H7 (cell line): ENCODE results near the gene CLDN9. TPM values are rescaled to one million over a fixed set of nuclear protein-coding genes. Genes with fewer than 3 reads are reported as not detected.
A peak's percentile ranks its signal among the peaks of the same experiment; 100 is the strongest.

Experiments
- DNase-seq: peaks from one replicate; pipeline ENCODE4 v3.0.0; 2012
- H3K27me3 ChIP-seq: 2 replicates; pipeline ENCODE4 v1.6.0; 2011; ENCODE audit warnings: mild to moderate bottlenecking, low read length; ENCODE audit not compliant: control insufficient read depth, insufficient read depth
- H3K36me3 ChIP-seq: replicated peaks from 2 replicates; pipeline ENCODE4 v1.5.1; 2011; ENCODE audit warnings: low read length; ENCODE audit not compliant: control insufficient read depth, insufficient read depth
- H3K4me3 ChIP-seq: 2 replicates; pipeline ENCODE4 v1.5.1; 2011; ENCODE audit warnings: low read depth, mild to moderate bottlenecking, control low read depth, low read length, moderate library complexity; ENCODE audit not compliant: insufficient read depth
- total RNA-seq: library from RNA; depleted of rRNA; stranded (reverse); fragments of >200 nt; shearing (Covaris generic); gene quantifications from 2 replicates; pipeline ENCODE4 v1.2.3, GENCODE V29; 2014

The CLDN9 gene
- total RNA-seq, 1 experiment from 2014 or later = 0.21 TPM

GRCh38 chr16:2981177-2981898 lies 31.4 kb upstream of the CLDN9 start:
- Histone ChIP-seq H3K4me3 (peak overlapping the region; percentile 94), H3K36me3 (peaks cover 12% of the 10 kb centered on the region), H3K27me3 (no peaks in the 10 kb centered on the region)
- DNase-seq = peak; percentile 86

- Histone ChIP-seq H3K4me3 (peak overlapping the region; percentile 4), H3K27me3 (no peaks in the 10 kb centered on the region), H3K36me3 (peaks cover 9% of the 10 kb centered on the region)
- peak; percentile 81 for DNase-seq
Measured at GRCh38 chr16:2981899-2982250, 30.8 kb upstream of the CLDN9 start.

- Histone ChIP-seq H3K36me3 (peaks cover 6% of the 10 kb centered on the region), H3K4me3 (no peak overlapping the region), H3K27me3 (no peaks in the 10 kb centered on the region)
- no peak for DNase-seq
Measured at GRCh38 chr16:2982402-2982801, 30.3 kb upstream of the CLDN9 start.

- Histone ChIP-seq H3K36me3 (peaks cover 1% of the 10 kb centered on the region; the same call in 1 of the 2 replicates), H3K4me3 (no peak overlapping the region), H3K27me3 (no peaks in the 10 kb centered on the region)
- peak; percentile 98 for DNase-seq
Measured at GRCh38 chr16:2983706-2984136, 29.0 kb upstream of the CLDN9 start.

- no peaks in the 10 kb centered on the region for H3K36me3 ChIP-seq
Measured at GRCh38 chr16:2985462-2985861, 27.3 kb upstream of the CLDN9 start.

GRCh38 chr16:2985893-2986355 lies 26.8 kb upstream of the CLDN9 start:
- no peak for DNase-seq
- H3K36me3 ChIP-seq = no peaks in the 10 kb centered on the region
- H3K4me3 ChIP-seq = no peak overlapping the region
- no peaks in the 10 kb centered on the region; the same call in 1 of the 2 replicates for H3K27me3 ChIP-seq

More at GRCh38 chr16:2985462-2985861, 27.3 kb upstream of the CLDN9 start:
- H3K27me3 ChIP-seq = no peaks in the 10 kb centered on the region; the same call in 1 of the 2 replicates
- no peak overlapping the region for H3K4me3 ChIP-seq
- no peak for DNase-seq

- H3K4me3 ChIP-seq = no peak overlapping the region
- no peaks in the 10 kb centered on the region; the same call in 1 of the 2 replicates for H3K27me3 ChIP-seq
- no peak for DNase-seq
- H3K36me3 ChIP-seq = no peaks in the 10 kb centered on the region
Measured at GRCh38 chr16:2986623-2987188, 26.0 kb upstream of the CLDN9 start.

- no peak overlapping the region for H3K4me3 ChIP-seq
Measured at GRCh38 chr16:2987286-2987685, 25.4 kb upstream of the CLDN9 start.

GRCh38 chr16:2987833-2988232 lies 24.9 kb upstream of the CLDN9 start:
- no peaks in the 10 kb centered on the region; the same call in 1 of the 2 replicates for H3K27me3 ChIP-seq
- DNase-seq = no peak
- no peak overlapping the region for H3K4me3 ChIP-seq
- H3K36me3 ChIP-seq = no peaks in the 10 kb centered on the region

More at GRCh38 chr16:2987286-2987685, 25.4 kb upstream of the CLDN9 start:
- Histone ChIP-seq H3K36me3 (no peaks in the 10 kb centered on the region), H3K27me3 (no peaks in the 10 kb centered on the region; the same call in 1 of the 2 replicates)
- no peak for DNase-seq

GRCh38 chr16:2988590-2989099 lies 24.1 kb upstream of the CLDN9 start:
- Histone ChIP-seq H3K27me3 (no peaks in the 10 kb centered on the region; the same call in 1 of the 2 replicates), H3K36me3 (no peaks in the 10 kb centered on the region), H3K4me3 (no peak overlapping the region)
- peak; percentile 76 for DNase-seq

GRCh38 chr16:2990891-2991290 lies 21.8 kb upstream of the CLDN9 start:
- H3K4me3 ChIP-seq = no peak overlapping the region
- DNase-seq = peak; percentile 76
- no peaks in the 10 kb centered on the region for H3K36me3 ChIP-seq
- H3K27me3 ChIP-seq = no peaks in the 10 kb centered on the region; the same call in 1 of the 2 replicates

GRCh38 chr16:2991566-2992261 lies 21.0 kb upstream of the CLDN9 start:
- DNase-seq = no peak
- Histone ChIP-seq H3K4me3 (no peak overlapping the region), H3K27me3 (no peaks in the 10 kb centered on the region; the same call in 1 of the 2 replicates), H3K36me3 (no peaks in the 10 kb centered on the region)

- H3K36me3 ChIP-seq = no peaks in the 10 kb centered on the region
- no peak for DNase-seq
- no peaks in the 10 kb centered on the region; the same call in 1 of the 2 replicates for H3K27me3 ChIP-seq
- no peak overlapping the region for H3K4me3 ChIP-seq
Measured at GRCh38 chr16:2992383-2993081, 20.2 kb upstream of the CLDN9 start.

GRCh38 chr16:2996298-2996697 lies 16.4 kb upstream of the CLDN9 start:
- Histone ChIP-seq H3K4me3 (no peak overlapping the region), H3K36me3 (no peaks in the 10 kb centered on the region), H3K27me3 (no peaks in the 10 kb centered on the region)
- DNase-seq = no peak
